ENCODE results near the gene FIZ1.

FIZ1 gene

GRCh38 chr19:55641426-55642152, 42.3 kb upstream of the FIZ1 start:
- Histone ChIP-seq H3K27ac (ENCODE audit: low read depth, low read length) (peak overlapping the region; percentile 86), H3K9ac (ENCODE audit: low read length) (peak overlapping the region; percentile 67), H3K36me3 (ENCODE audit: control insufficient read depth, insufficient read depth, low read length) (no peaks in the 10 kb centered on the region), H3K4me1 (ENCODE audit: control insufficient read depth, insufficient read depth, low read length) (peaks cover 22% of the 10 kb centered on the region), H3K27me3 (ENCODE audit: control insufficient read depth, insufficient read depth, low read length) (no peaks in the 10 kb centered on the region), H3K4me3 (ENCODE audit: low read length) (peak overlapping the region; percentile 92)

- Histone ChIP-seq H3K36me3 (ENCODE audit: control insufficient read depth, insufficient read depth, low read length) (no peaks in the 10 kb centered on the region), H3K27ac (ENCODE audit: low read depth, low read length) (peak within 1 kb of the TSS; percentile 86), H3K4me3 (ENCODE audit: low read length) (peak within 1 kb of the TSS; percentile 92), H3K4me1 (ENCODE audit: control insufficient read depth, insufficient read depth, low read length) (peaks cover 27% of the 10 kb centered on the region), H3K27me3 (ENCODE audit: control insufficient read depth, insufficient read depth, low read length) (no peaks in the 10 kb centered on the region), H3K9ac (ENCODE audit: low read length) (peak within 1 kb of the TSS; percentile 68)
Measured at GRCh38 chr19:55640577-55641425, 41.5 kb upstream of the FIZ1 start, which contains the start of gene ZNF580. Gene ZNF580, plus strand, starts transcription at chr19:55641002. Its CDS starts 1,507 bp downstream, at chr19:55642509.

- Histone ChIP-seq H3K36me3 (ENCODE audit: control insufficient read depth, insufficient read depth, low read length) (no peaks in the 10 kb centered on the region), H3K4me3 (ENCODE audit: low read length) (peak overlapping the region; percentile 74), H3K9ac (ENCODE audit: low read length) (peak overlapping the region; percentile 68), H3K27me3 (ENCODE audit: control insufficient read depth, insufficient read depth, low read length) (no peaks in the 10 kb centered on the region), H3K4me1 (ENCODE audit: control insufficient read depth, insufficient read depth, low read length) (peaks cover 30% of the 10 kb centered on the region), H3K27ac (ENCODE audit: low read depth, low read length) (peak overlapping the region; percentile 86)
Measured at GRCh38 chr19:55640043-55640576, 40.8 kb upstream of the FIZ1 start.

- Histone ChIP-seq H3K4me1 (ENCODE audit: control insufficient read depth, insufficient read depth, low read length) (peaks cover 23% of the 10 kb centered on the region), H3K27ac (ENCODE audit: low read depth, low read length) (no peak overlapping the region), H3K36me3 (ENCODE audit: control insufficient read depth, insufficient read depth, low read length) (peaks cover 2% of the 10 kb centered on the region), H3K9ac (ENCODE audit: low read length) (no peak overlapping the region), H3K4me3 (ENCODE audit: low read length) (no peak overlapping the region), H3K27me3 (ENCODE audit: control insufficient read depth, insufficient read depth, low read length) (no peaks in the 10 kb centered on the region)
Measured at GRCh38 chr19:55638864-55639359, 39.6 kb upstream of the FIZ1 start.

- Histone ChIP-seq H3K4me3 (ENCODE audit: low read length) (no peak overlapping the region), H3K27ac (ENCODE audit: low read depth, low read length) (no peak overlapping the region), H3K4me1 (ENCODE audit: control insufficient read depth, insufficient read depth, low read length) (peaks cover 19% of the 10 kb centered on the region), H3K27me3 (ENCODE audit: control insufficient read depth, insufficient read depth, low read length) (no peaks in the 10 kb centered on the region), H3K9ac (ENCODE audit: low read length) (no peak overlapping the region), H3K36me3 (ENCODE audit: control insufficient read depth, insufficient read depth, low read length) (peaks cover 2% of the 10 kb centered on the region)
Measured at GRCh38 chr19:55637534-55637933, 38.2 kb upstream of the FIZ1 start.

- Histone ChIP-seq H3K27ac (ENCODE audit: low read depth, low read length) (no peak overlapping the region), H3K9ac (ENCODE audit: low read length) (no peak overlapping the region), H3K27me3 (ENCODE audit: control insufficient read depth, insufficient read depth, low read length) (no peaks in the 10 kb centered on the region), H3K4me3 (ENCODE audit: low read length) (no peak overlapping the region), H3K36me3 (ENCODE audit: control insufficient read depth, insufficient read depth, low read length) (peaks cover 2% of the 10 kb centered on the region), H3K4me1 (ENCODE audit: control insufficient read depth, insufficient read depth, low read length) (peaks cover 20% of the 10 kb centered on the region)
Measured at GRCh38 chr19:55636723-55637122, 37.4 kb upstream of the FIZ1 start.

GRCh38 chr19:55635856-55636440, 36.6 kb upstream of the FIZ1 start:
- Histone ChIP-seq H3K27me3 (ENCODE audit: control insufficient read depth, insufficient read depth, low read length) (no peaks in the 10 kb centered on the region), H3K36me3 (ENCODE audit: control insufficient read depth, insufficient read depth, low read length) (peaks cover 2% of the 10 kb centered on the region), H3K4me3 (ENCODE audit: low read length) (peak overlapping the region; percentile 99), H3K27ac (ENCODE audit: low read depth, low read length) (peak overlapping the region; percentile 96), H3K4me1 (ENCODE audit: control insufficient read depth, insufficient read depth, low read length) (peaks cover 20% of the 10 kb centered on the region), H3K9ac (ENCODE audit: low read length) (peak overlapping the region; percentile 100)

- H3K4me1 ChIP-seq (ENCODE audit: control insufficient read depth, insufficient read depth, low read length): peaks cover 18% of the 10 kb centered on the region
Measured at GRCh38 chr19:55635334-55635717, 36.0 kb upstream of the FIZ1 start.

GRCh38 chr19:55633861-55634260, 34.5 kb upstream of the FIZ1 start:
- Histone ChIP-seq H3K4me3 (ENCODE audit: low read length) (no peak overlapping the region), H3K9ac (ENCODE audit: low read length) (no peak overlapping the region), H3K27me3 (ENCODE audit: control insufficient read depth, insufficient read depth, low read length) (no peaks in the 10 kb centered on the region), H3K36me3 (ENCODE audit: control insufficient read depth, insufficient read depth, low read length) (peaks cover 2% of the 10 kb centered on the region), H3K4me1 (ENCODE audit: control insufficient read depth, insufficient read depth, low read length) (peaks cover 11% of the 10 kb centered on the region), H3K27ac (ENCODE audit: low read depth, low read length) (no peak overlapping the region)

More at GRCh38 chr19:55635334-55635717, 36.0 kb upstream of the FIZ1 start:
- H3K36me3 ChIP-seq (ENCODE audit: control insufficient read depth, insufficient read depth, low read length): peaks cover 2% of the 10 kb centered on the region
- H3K4me3 ChIP-seq (ENCODE audit: low read length): peak overlapping the region; percentile 99
- H3K9ac ChIP-seq (ENCODE audit: low read length): peak overlapping the region; percentile 100
- H3K27me3 ChIP-seq (ENCODE audit: control insufficient read depth, insufficient read depth, low read length): no peaks in the 10 kb centered on the region
- H3K27ac ChIP-seq (ENCODE audit: low read depth, low read length): peak overlapping the region; percentile 96

- Histone ChIP-seq H3K4me1 (ENCODE audit: control insufficient read depth, insufficient read depth, low read length) (peaks cover 11% of the 10 kb centered on the region), H3K36me3 (ENCODE audit: control insufficient read depth, insufficient read depth, low read length) (peaks cover 2% of the 10 kb centered on the region), H3K27me3 (ENCODE audit: control insufficient read depth, insufficient read depth, low read length) (no peaks in the 10 kb centered on the region), H3K4me3 (ENCODE audit: low read length) (no peak overlapping the region), H3K27ac (ENCODE audit: low read depth, low read length) (no peak overlapping the region), H3K9ac (ENCODE audit: low read length) (no peak overlapping the region)
Measured at GRCh38 chr19:55632463-55632834, 33.1 kb upstream of the FIZ1 start.

- H3K9ac ChIP-seq (ENCODE audit: low read length): no peak overlapping the region
- H3K27ac ChIP-seq (ENCODE audit: low read depth, low read length): no peak overlapping the region
- no peaks in the 10 kb centered on the region for H3K36me3 ChIP-seq (ENCODE audit: control insufficient read depth, insufficient read depth, low read length)
- no peaks in the 10 kb centered on the region for H3K4me1 ChIP-seq (ENCODE audit: control insufficient read depth, insufficient read depth, low read length)
- H3K4me3 ChIP-seq (ENCODE audit: low read length): no peak overlapping the region
- H3K27me3 ChIP-seq (ENCODE audit: control insufficient read depth, insufficient read depth, low read length): no peaks in the 10 kb centered on the region
Measured at GRCh38 chr19:55626350-55626749, 27.0 kb upstream of the FIZ1 start.

GRCh38 chr19:55625004-55625326, 25.6 kb upstream of the FIZ1 start:
- Histone ChIP-seq H3K9ac (ENCODE audit: low read length) (no peak overlapping the region), H3K36me3 (ENCODE audit: control insufficient read depth, insufficient read depth, low read length) (no peaks in the 10 kb centered on the region), H3K27ac (ENCODE audit: low read depth, low read length) (peak overlapping the region; percentile 96), H3K27me3 (ENCODE audit: control insufficient read depth, insufficient read depth, low read length) (no peaks in the 10 kb centered on the region), H3K4me1 (ENCODE audit: control insufficient read depth, insufficient read depth, low read length) (no peaks in the 10 kb centered on the region), H3K4me3 (ENCODE audit: low read length) (peak overlapping the region; percentile 80)

Measured in rectal smooth muscle tissue (tissue), 1 donor.